Heart right ventricle (tissue), 16 donors: Measurements from ENCODE around the gene ADTRP. TPM values are rescaled to one million over a fixed set of nuclear protein-coding genes. Genes with fewer than 3 reads are reported as not detected.
A peak's percentile ranks its signal among the peaks of the same experiment; 100 is the strongest.

ENCODE experiments used
- ATAC-seq, 8 donors: fragments of 200-7000 bp; cut with Tn5 transposase; one replicate each; pipeline ENCODE4 v1.9.1; 2020; ENCODE audit warnings: mild to moderate bottlenecking in 8 of 8, moderate library complexity in 8 of 8, moderate number of reproducible peaks in 1 of 8
- DNase-seq, 2 donors: peaks; one replicate each; pipeline ENCODE4 v3.0.0-alpha.2; 2020
- H3K27ac ChIP-seq, 10 donors: fragments of 200-600 bp; sonication (generic) in 2 of 10; one replicate each; pipeline versions ENCODE4 v1.5.0 to v1.8.0; 2020 to 2022; ENCODE audit warnings: mild to moderate bottlenecking in 3 of 10
- H3K27me3 ChIP-seq, 7 donors: fragments of 200-600 bp; one replicate each; pipeline ENCODE4 v1.8.0; 2021 to 2022; ENCODE audit warnings: mild to moderate bottlenecking in 2 of 7
- H3K36me3 ChIP-seq, 9 donors: fragments of 200-600 bp; sonication (generic) in 1 of 9; one replicate each; pipeline versions ENCODE4 v1.5.0 to v1.8.0; 2020 to 2022; ENCODE audit warnings: mild to moderate bottlenecking in 2 of 9
- H3K4me1 ChIP-seq, 9 donors: fragments of 200-600 bp; sonication (generic) in 1 of 9; one replicate each; pipeline versions ENCODE4 v1.5.0 to v1.8.0; 2020 to 2022; ENCODE audit warnings: mild to moderate bottlenecking in 4 of 9
- H3K4me3 ChIP-seq, 10 donors: fragments of 200-600 bp; sonication (generic) in 2 of 10; one replicate each; pipeline versions ENCODE4 v1.5.0 to v1.8.0; 2020 to 2022; ENCODE audit warnings: mild to moderate bottlenecking in 7 of 10, moderate library complexity in 2 of 10
- H3K9me3 ChIP-seq, 11 donors: fragments of 200-600 bp in 10 of 11; sonication (generic) in 2 of 11; one replicate each; pipeline versions ENCODE4 v1.5.0 to v1.8.0; 2013 to 2022; ENCODE audit warnings: mild to moderate bottlenecking in 2 of 11, control low read depth in 1 of 11, moderate library complexity in 1 of 11
- CTCF ChIP-seq, 9 donors: fragments of 200-600 bp; sonication (generic) in 2 of 9; IDR thresholded peaks; one replicate each; pipeline versions ENCODE4 v1.5.0 to v1.8.0; 2021 to 2022; ENCODE audit warnings: antibody characterized with exemption in 9 of 9, mild to moderate bottlenecking in 5 of 9, moderate library complexity in 1 of 9
- WGBS, 2 donors: extraction: QIAGEN DNeasy Blood & Tissue Kit; methylation state at CpG; one replicate each; pipeline ENCODE4 v1.1.7; 2013; ENCODE audit warnings: inconsistent platforms in 1 of 2; 5-methylcytosine and 5-hydroxymethylcytosine counted together
- intact Hi-C, 10 donors: fragments of 100-400 bp; cut with DNase I; formaldehyde crosslinking; loops; one replicate each; pipeline versions ENCODE4 v1.11.1 to v1.14.2; 2022
- polyA plus RNA-seq, 2 donors: library from polyadenylated mRNA; stranded (reverse); fragments of 200-250 nt; gene quantifications; one replicate each; pipeline ENCODE4 v1.2.3, GENCODE V29; 2013
- total RNA-seq, 10 donors: library from RNA; stranded (reverse); fragmentation: NEBNext Ultra II Directional in 3 of 10; extraction: Animal tissue kit (Norgen Biotek cat#: 25700) in 3 of 10; gene quantifications; one replicate each; pipeline versions ENCODE4 v1.2.1 to v1.2.4, GENCODE V29; 2021 to 2023
- donor health status: Arrhythmogenic right ventricular cardiomyopathy.
- donor health status: ischemic (EF 13 %, LVEDD 7.1; RV severe dilation, severe dysfunction).
- donor health status: healthy with polysubstance abuse.
- donor health status: DM: no; HTN: yes; CAD: no.
- donor health status: DM: no; HTN: no; CAD: no.
- donor health status: ischemic (EF 25% LVEDD 6.9; RV normal size, moderate dysfunction).
- donor health status: ischemic (EF 25% LVEDD 5.7; RV mildly dilated, moderate dysfunction).
- donor health status: healthy.
- donor health status: DM: yes; HTN: yes; CAD: no.
- donor health status: Ischemic cardiomyopathy.
- donor health status: ischemic (EF 35%, LVEDD 5.7; RV mildly dilated, moderate dysfunction).
- donor health status: nonischemic (EF 11% LVEDD 7.7; RV severe dilation, severe dysfunction).
- donor health status: DM: yes; HTN: yes; CAD: no.
- donor health status: PGD.
- donor health status: ischemic (EF 29% LVEDD 5.4; RV normal size, mild dysfunction).
- donor health status: nonischemic (EF 23%, LVEDD 6.1; RV moderate dilation, normal function).

The ADTRP gene
- total and polyA plus RNA-seq, 12 donors: 0.14 to 0.37 (median 0.24) TPM; not detected in 9

- Histone ChIP-seq H3K27ac (peak overlapping the region in 9 of 10 donors; percentile 22 to 82 (median 67)), H3K4me1 (peaks cover 0 to 36% (median 10%) of the 10 kb centered on the region in 9 donors), H3K36me3 (no peaks in the 10 kb centered on the region), H3K4me3 (no peak overlapping the region), H3K9me3 (no peaks in the 10 kb centered on the region), H3K27me3 (peaks cover 0 to 3% (median 0%) of the 10 kb centered on the region in 7 donors)
- DNase-seq: no peak
- WGBS, 2 donors: 75 to 79% methylated on average over 1 of the region's 1 CpG
- TF ChIP-seq CTCF (IDR thresholded peaks at IDR 0.05): no peak
- intact Hi-C loops: no loop called here
- ATAC-seq: peak in 2 of 8 donors; percentile 22 to 41
Observed at GRCh38 chr6:11744101-11744500, 34.5 kb downstream of the ADTRP start.

GRCh38 chr6:11740875-11741274 is 37.7 kb downstream of the ADTRP start:
- TF ChIP-seq CTCF (IDR thresholded peaks at IDR 0.05): no peak
- Histone ChIP-seq H3K4me1 (peaks cover 0 to 26% (median 10%) of the 10 kb centered on the region in 9 donors), H3K4me3 (no peak overlapping the region), H3K9me3 (no peaks in the 10 kb centered on the region), H3K27me3 (peaks cover 0 to 8% (median 0%) of the 10 kb centered on the region in 7 donors), H3K36me3 (no peaks in the 10 kb centered on the region), H3K27ac (no peak overlapping the region)
- no peak for DNase-seq
- 64 to 84% methylated on average over 4 of the region's 4 CpGs for WGBS, 2 donors
- intact Hi-C loops: no loop called here
- no peak for ATAC-seq

- Histone ChIP-seq H3K36me3 (no peaks in the 10 kb centered on the region), H3K27ac (no peak overlapping the region), H3K27me3 (peaks cover 0 to 8% (median 0%) of the 10 kb centered on the region in 7 donors), H3K4me1 (peaks cover 0 to 11% (median 0%) of the 10 kb centered on the region in 9 donors), H3K4me3 (no peak overlapping the region), H3K9me3 (no peaks in the 10 kb centered on the region)
- ATAC-seq: no peak
- no peak for TF ChIP-seq CTCF (IDR thresholded peaks at IDR 0.05)
- intact Hi-C loops: no loop called here
- 77 to 82% methylated on average over 8 of the region's 8 CpGs for WGBS, 2 donors
- DNase-seq: no peak
Observed at GRCh38 chr6:11738661-11739375, 39.8 kb downstream of the ADTRP start.

- TF ChIP-seq CTCF (IDR thresholded peaks at IDR 0.05): no peak
- ATAC-seq: peak in 1 of 8 donors; percentile 22
Observed at GRCh38 chr6:11738234-11738633, 40.4 kb downstream of the ADTRP start.

More at GRCh38 chr6:11738234-11738633, 40.4 kb downstream of the ADTRP start:
- Histone ChIP-seq H3K27me3 (peaks cover 0 to 8% (median 0%) of the 10 kb centered on the region in 7 donors), H3K36me3 (no peaks in the 10 kb centered on the region), H3K27ac (no peak overlapping the region), H3K9me3 (no peaks in the 10 kb centered on the region), H3K4me3 (no peak overlapping the region), H3K4me1 (peaks cover 0 to 11% (median 0%) of the 10 kb centered on the region in 9 donors)
- WGBS, 2 donors: 94% methylated on average over 3 of the region's 3 CpGs
- DNase-seq: no peak
- intact Hi-C loops: no loop called here
